SIG-M5 treated with dmso at 0.1 percent for 504 hours (cell line): ENCODE results near the gene TNFAIP3.
A peak's percentile ranks its signal among the peaks of the same experiment; 100 is the strongest.
"Not testable (repeated sequence)": the region's sequence is repeated elsewhere in the genome, so short reads cannot be mapped to it uniquely, and the experiment has no call there.

Experiments used
- DNase-seq: peaks from one replicate; lab custom pipeline; 2025; ENCODE audit not compliant: unreplicated experiment; lab: John Stamatoyannopoulos, UW

TNFAIP3 gene

GRCh38 chr6:137844327-137844726 is 22.7 kb upstream of the TNFAIP3 start:
- DNase-seq: not testable (repeated sequence)

- DNase-seq: not testable (repeated sequence)
Observed at GRCh38 chr6:137844773-137845172, 22.3 kb upstream of the TNFAIP3 start.

GRCh38 chr6:137845460-137845859 is 21.6 kb upstream of the TNFAIP3 start:
- no peak for DNase-seq

- no peak for DNase-seq
Observed at GRCh38 chr6:137846274-137846673, 20.8 kb upstream of the TNFAIP3 start.

- DNase-seq: peak; percentile 97
Observed at GRCh38 chr6:137846772-137847313, 20.2 kb upstream of the TNFAIP3 start.

GRCh38 chr6:137847748-137848147 is 19.3 kb upstream of the TNFAIP3 start:
- no peak for DNase-seq

- DNase-seq: no peak
Observed at GRCh38 chr6:137848672-137849071, 18.4 kb upstream of the TNFAIP3 start.

- no peak for DNase-seq
Observed at GRCh38 chr6:137849181-137849980, 17.7 kb upstream of the TNFAIP3 start.

- no peak for DNase-seq
Observed at GRCh38 chr6:137849981-137850714, 16.9 kb upstream of the TNFAIP3 start.

GRCh38 chr6:137850816-137851602 is 16.1 kb upstream of the TNFAIP3 start:
- DNase-seq: no peak

GRCh38 chr6:137851669-137852068 is 15.4 kb upstream of the TNFAIP3 start:
- no peak for DNase-seq

GRCh38 chr6:137852346-137852745 is 14.7 kb upstream of the TNFAIP3 start:
- no peak for DNase-seq

GRCh38 chr6:137852811-137853210 is 14.2 kb upstream of the TNFAIP3 start:
- DNase-seq: no peak

GRCh38 chr6:137853569-137854213 is 13.4 kb upstream of the TNFAIP3 start:
- no peak for DNase-seq

GRCh38 chr6:137856138-137856898 is 10.7 kb upstream of the TNFAIP3 start:
- no peak for DNase-seq

GRCh38 chr6:137859025-137859424 is 8.0 kb upstream of the TNFAIP3 start:
- no peak for DNase-seq

GRCh38 chr6:137860394-137861005 is 6.6 kb upstream of the TNFAIP3 start:
- no peak for DNase-seq

- DNase-seq: no peak
Observed at GRCh38 chr6:137861550-137862337, 5.3 kb upstream of the TNFAIP3 start.
